CD4-positive, alpha-beta T cell (primary cell): ENCODE results near the gene ARID1A. TPM values are rescaled to one million over a fixed set of nuclear protein-coding genes. Genes with fewer than 3 reads are reported as not detected.

Source experiments
- ATAC-seq: fragments of 200-7000 bp; cut with Tn5 transposase; one replicate; pipeline ENCODE4 v1.10.0; 2022; ENCODE audit warnings: mild to moderate bottlenecking; ENCODE audit not compliant: poor library complexity
- CTCF ChIA-PET: fragments of 350-600 bp; sonication (Branson Sonifier 250); formaldehyde crosslinking; loops from one replicate; lab custom pipeline; 2021; ENCODE audit warnings: antibody characterized with exemption, inconsistent platforms; lab: Charles Lee
- POLR2A ChIA-PET: fragments of 350-600 bp; sonication (Branson Sonifier 250); formaldehyde crosslinking; loops from one replicate; lab custom pipeline; 2021; ENCODE audit warnings: antibody characterized with exemption, inconsistent platforms; lab: Charles Lee
- DNase-seq, 14 experiments: peaks; one replicate each; pipeline ENCODE4 v3.0.0-alpha.2; 2013 to 2020; ENCODE audit warnings: mixed read lengths in 2 of 14
- H3K27ac ChIP-seq, 2 donors: one replicate each; pipeline versions ENCODE4 v1.5.1 to v1.7.0; 2013; ENCODE audit warnings: low read length in 2 of 2, low read depth in 1 of 2, mild to moderate bottlenecking in 1 of 2
- H3K27me3 ChIP-seq, 2 experiments: 1 replicate in 1 of 2; 2 replicates in 1 of 2; pipeline versions ENCODE4 v1.6.1 to v1.7.0; 2013; ENCODE audit warnings: low read length in 2 of 2, control low read depth in 1 of 2, mild to moderate bottlenecking in 1 of 2, moderate library complexity in 1 of 2; ENCODE audit not compliant: insufficient read depth in 2 of 2, control insufficient read depth in 1 of 2
- H3K36me3 ChIP-seq: one replicate; pipeline ENCODE4 v1.6.1; 2013; ENCODE audit warnings: low read length, control low read depth; ENCODE audit not compliant: insufficient read depth
- H3K4me1 ChIP-seq: one replicate; pipeline ENCODE4 v1.6.1; 2013; ENCODE audit warnings: low read length, control low read depth; ENCODE audit not compliant: insufficient read depth
- H3K4me3 ChIP-seq: one replicate; pipeline ENCODE4 v1.5.1; 2013; ENCODE audit warnings: mild to moderate bottlenecking, low read length, moderate library complexity
- H3K9me3 ChIP-seq, 2 experiments: 1 replicate in 1 of 2; 2 replicates in 1 of 2; pipeline versions ENCODE4 v1.6.1 to v1.7.0; 2013; ENCODE audit warnings: low read length in 2 of 2, mild to moderate bottlenecking in 2 of 2, control low read depth in 1 of 2, moderate library complexity in 1 of 2; ENCODE audit not compliant: control insufficient read depth in 1 of 2, insufficient read depth in 1 of 2
- H3K27ac Mint-ChIP-seq: one replicate; pipeline ENCODE4 v1.8.0; 2020; ENCODE audit warnings: mixed read lengths
- H3K27me3 Mint-ChIP-seq: one replicate; pipeline ENCODE4 v1.8.0; 2021; ENCODE audit warnings: mixed read lengths
- H3K36me3 Mint-ChIP-seq: one replicate; pipeline ENCODE4 v1.8.0; 2021; ENCODE audit warnings: low read depth, mixed read lengths
- H3K4me1 Mint-ChIP-seq: one replicate; pipeline ENCODE4 v1.8.0; 2021; ENCODE audit warnings: low read depth, mixed read lengths
- H3K4me3 Mint-ChIP-seq: one replicate; pipeline ENCODE4 v1.8.0; 2020; ENCODE audit warnings: mild to moderate bottlenecking, mixed read lengths
- H3K9me3 Mint-ChIP-seq: one replicate; pipeline ENCODE4 v1.8.0; 2020; ENCODE audit warnings: mixed read lengths
- intact Hi-C, 2 experiments: fragments of 100-400 bp; cut with DNase I in 1 of 2; cut with micrococcal nuclease in 1 of 2; formaldehyde crosslinking; loops; one replicate each; pipeline versions ENCODE4 v1.15.1 to v1.9.0; 2023 to 2025; cut with DNase I, micrococcal nuclease
- total RNA-seq, 174 experiments: library from RNA in 2 of 174; stranded (reverse) in 2 of 174; gene quantifications; one replicate each; pipeline ENCODE4 v1.2.3 and lab custom pipeline; 2021 to 2026
- TF ChIP-seq, protein P1 (sequence below): fragments of 200-600 bp; IDR thresholded peaks from one replicate; pipeline ENCODE4 v1.8.0; 2022; ENCODE audit warnings: antibody characterized with exemption, mild to moderate bottlenecking

ARID1A gene
- total RNA-seq, 2 experiments from 2014 or later = 102 to 103 TPM

DNA sequence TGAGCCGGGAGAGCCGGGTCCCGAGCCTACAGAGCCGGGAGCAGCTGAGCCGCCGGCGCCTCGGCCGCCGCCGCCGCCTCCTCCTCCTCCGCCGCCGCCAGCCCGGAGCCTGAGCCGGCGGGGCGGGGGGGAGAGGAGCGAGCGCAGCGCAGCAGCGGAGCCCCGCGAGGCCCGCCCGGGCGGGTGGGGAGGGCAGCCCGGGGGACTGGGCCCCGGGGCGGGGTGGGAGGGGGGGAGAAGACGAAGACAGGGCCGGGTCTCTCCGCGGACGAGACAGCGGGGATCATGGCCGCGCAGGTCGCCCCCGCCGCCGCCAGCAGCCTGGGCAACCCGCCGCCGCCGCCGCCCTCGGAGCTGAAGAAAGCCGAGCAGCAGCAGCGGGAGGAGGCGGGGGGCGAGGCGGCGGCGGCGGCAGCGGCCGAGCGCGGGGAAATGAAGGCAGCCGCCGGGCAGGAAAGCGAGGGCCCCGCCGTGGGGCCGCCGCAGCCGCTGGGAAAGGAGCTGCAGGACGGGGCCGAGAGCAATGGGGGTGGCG is 371 bp downstream of the ARID1A start:
- Mint-ChIP-seq H3K36me3 (peaks cover 12% of the 10 kb centered on the region), H3K4me1 (peaks cover 31% of the 10 kb centered on the region), H3K27me3 (no peaks in the 10 kb centered on the region), H3K27ac (peak overlapping the region; percentile 74), H3K4me3 (peak overlapping the region; percentile 87), H3K9me3 (no peaks in the 10 kb centered on the region)
- peak; percentile 1 for ATAC-seq
- H3K27ac ChIP-seq = peak overlapping the region in 1 of 2 donors; percentile 88
- TF ChIP-seq, protein P1, sequence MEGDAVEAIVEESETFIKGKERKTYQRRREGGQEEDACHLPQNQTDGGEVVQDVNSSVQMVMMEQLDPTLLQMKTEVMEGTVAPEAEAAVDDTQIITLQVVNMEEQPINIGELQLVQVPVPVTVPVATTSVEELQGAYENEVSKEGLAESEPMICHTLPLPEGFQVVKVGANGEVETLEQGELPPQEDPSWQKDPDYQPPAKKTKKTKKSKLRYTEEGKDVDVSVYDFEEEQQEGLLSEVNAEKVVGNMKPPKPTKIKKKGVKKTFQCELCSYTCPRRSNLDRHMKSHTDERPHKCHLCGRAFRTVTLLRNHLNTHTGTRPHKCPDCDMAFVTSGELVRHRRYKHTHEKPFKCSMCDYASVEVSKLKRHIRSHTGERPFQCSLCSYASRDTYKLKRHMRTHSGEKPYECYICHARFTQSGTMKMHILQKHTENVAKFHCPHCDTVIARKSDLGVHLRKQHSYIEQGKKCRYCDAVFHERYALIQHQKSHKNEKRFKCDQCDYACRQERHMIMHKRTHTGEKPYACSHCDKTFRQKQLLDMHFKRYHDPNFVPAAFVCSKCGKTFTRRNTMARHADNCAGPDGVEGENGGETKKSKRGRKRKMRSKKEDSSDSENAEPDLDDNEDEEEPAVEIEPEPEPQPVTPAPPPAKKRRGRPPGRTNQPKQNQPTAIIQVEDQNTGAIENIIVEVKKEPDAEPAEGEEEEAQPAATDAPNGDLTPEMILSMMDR = no peak
- CTCF ChIA-PET = interaction anchor here (1.3 to 3.8 kb wide), 5 partner anchors 26 to 137 kb away, joined by 3 to 29 read pairs (median 6); no protein-coding TSS in a partner anchor
- no peaks in the 10 kb centered on the region for H3K27me3 ChIP-seq
- no peaks in the 10 kb centered on the region for H3K9me3 ChIP-seq
- peak overlapping the region; percentile 89 for H3K4me3 ChIP-seq
- DNase-seq = peak in 5 of 14 experiments; percentile 34 to 76 (median 52)
- POLR2A ChIA-PET = interaction anchor here (0.8 to 13.4 kb wide), 19 partner anchors 8 to 169 kb away, joined by 3 to 346 read pairs (median 5); partner anchors contain the start of gene PIGV
- peaks cover 46% of the 10 kb centered on the region for H3K4me1 ChIP-seq
- intact Hi-C loops = loop anchor here in 1 of 2 experiments (1.0 to 2.0 kb wide), 2 partner anchors 49 to 92 kb away; no protein-coding TSS in a partner anchor
- peaks cover 5% of the 10 kb centered on the region for H3K36me3 ChIP-seq

DNA sequence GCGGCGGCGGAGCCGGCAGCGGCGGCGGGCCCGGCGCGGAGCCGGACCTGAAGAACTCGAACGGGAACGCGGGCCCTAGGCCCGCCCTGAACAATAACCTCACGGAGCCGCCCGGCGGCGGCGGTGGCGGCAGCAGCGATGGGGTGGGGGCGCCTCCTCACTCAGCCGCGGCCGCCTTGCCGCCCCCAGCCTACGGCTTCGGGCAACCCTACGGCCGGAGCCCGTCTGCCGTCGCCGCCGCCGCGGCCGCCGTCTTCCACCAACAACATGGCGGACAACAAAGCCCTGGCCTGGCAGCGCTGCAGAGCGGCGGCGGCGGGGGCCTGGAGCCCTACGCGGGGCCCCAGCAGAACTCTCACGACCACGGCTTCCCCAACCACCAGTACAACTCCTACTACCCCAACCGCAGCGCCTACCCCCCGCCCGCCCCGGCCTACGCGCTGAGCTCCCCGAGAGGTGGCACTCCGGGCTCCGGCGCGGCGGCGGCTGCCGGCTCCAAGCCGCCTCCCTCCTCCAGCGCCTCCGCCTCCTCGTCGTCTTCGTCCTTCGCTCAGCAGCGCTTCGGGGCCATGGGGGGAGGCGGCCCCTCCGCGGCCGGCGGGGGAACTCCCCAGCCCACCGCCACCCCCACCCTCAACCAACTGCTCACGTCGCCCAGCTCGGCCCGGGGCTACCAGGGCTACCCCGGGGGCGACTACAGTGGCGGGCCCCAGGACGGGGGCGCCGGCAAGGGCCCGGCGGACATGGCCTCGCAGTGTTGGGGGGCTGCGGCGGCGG is 1.0 kb downstream of the ARID1A start:
- peaks cover 53% of the 10 kb centered on the region for H3K4me1 ChIP-seq
- TF ChIP-seq, protein P1 = no peak
- Mint-ChIP-seq H3K9me3 (no peaks in the 10 kb centered on the region), H3K36me3 (peaks cover 12% of the 10 kb centered on the region), H3K27me3 (no peaks in the 10 kb centered on the region), H3K27ac (peak overlapping the region; percentile 74), H3K4me3 (peak overlapping the region; percentile 87), H3K4me1 (peaks cover 31% of the 10 kb centered on the region)
- intact Hi-C loops = loop anchor here in 1 of 2 experiments (1.0 to 2.0 kb wide), 2 partner anchors 48 to 91 kb away; no protein-coding TSS in a partner anchor
- peak overlapping the region in 1 of 2 donors; percentile 88 for H3K27ac ChIP-seq
- ATAC-seq = peak; percentile 10
- H3K27me3 ChIP-seq = no peaks in the 10 kb centered on the region
- H3K4me3 ChIP-seq = peak overlapping the region; percentile 89
- POLR2A ChIA-PET = interaction anchor here (0.8 to 13.4 kb wide), 25 partner anchors 9 to 462 kb away, joined by 3 to 346 read pairs (median 5); partner anchors contain the start of genes HMGN2 and PIGV
- peak; percentile 45 to 88 (median 62) for DNase-seq
- H3K9me3 ChIP-seq = no peaks in the 10 kb centered on the region
- peaks cover 12% of the 10 kb centered on the region for H3K36me3 ChIP-seq
- CTCF ChIA-PET = interaction anchor here (0.6 to 3.8 kb wide), 9 partner anchors 9 to 708 kb away, joined by 3 to 29 read pairs (median 6); no protein-coding TSS in a partner anchor

DNA sequence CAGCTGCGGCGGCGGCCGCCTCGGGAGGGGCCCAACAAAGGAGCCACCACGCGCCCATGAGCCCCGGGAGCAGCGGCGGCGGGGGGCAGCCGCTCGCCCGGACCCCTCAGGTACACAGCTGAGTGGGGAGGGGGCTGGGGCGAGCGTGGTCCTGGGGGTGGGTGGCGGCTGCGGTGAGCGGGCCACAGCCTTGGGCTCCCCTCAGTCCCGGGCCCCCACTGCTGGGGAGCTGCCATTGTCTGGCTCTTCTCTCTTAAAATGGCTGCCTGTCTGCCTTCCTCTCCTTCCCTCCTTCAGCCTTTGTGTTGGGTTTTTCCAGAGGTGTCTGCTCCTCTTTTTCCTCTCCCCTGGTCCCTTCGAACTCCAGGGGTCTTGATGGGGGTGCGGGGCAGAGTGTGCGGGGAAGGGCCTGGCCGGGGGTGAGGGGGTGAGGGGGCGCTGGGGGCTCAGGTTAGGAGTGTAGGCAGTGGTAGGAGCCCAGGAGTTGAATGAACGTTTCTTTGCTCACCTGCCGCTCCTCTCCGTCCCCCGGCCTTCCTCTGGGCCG is 1.7 kb downstream of the ARID1A start:
- Histone ChIP-seq H3K4me3 (peak overlapping the region; percentile 89), H3K9me3 (no peaks in the 10 kb centered on the region), H3K27ac (peak overlapping the region; percentile 68 to 88), H3K4me1 (peaks cover 50% of the 10 kb centered on the region), H3K36me3 (peaks cover 13% of the 10 kb centered on the region), H3K27me3 (no peaks in the 10 kb centered on the region)
- H3K9me3 Mint-ChIP-seq = no peaks in the 10 kb centered on the region
- H3K4me1 Mint-ChIP-seq = peaks cover 25% of the 10 kb centered on the region
- no peak overlapping the region for H3K4me3 Mint-ChIP-seq
- intact Hi-C loops = loop anchor here in 1 of 2 experiments (2.0 kb wide), 1 partner anchor 47 kb away; no protein-coding TSS in a partner anchor
- TF ChIP-seq, protein P1 = no peak
- CTCF ChIA-PET = interaction anchor here (0.6 to 3.8 kb wide), 10 partner anchors 9 to 709 kb away, joined by 3 to 29 read pairs (median 6); no protein-coding TSS in a partner anchor
- no peak overlapping the region for H3K27ac Mint-ChIP-seq
- ATAC-seq (no peak), DNase-seq (peak in 8 of 14 experiments; percentile 8 to 55 (median 24))
- H3K27me3 Mint-ChIP-seq = no peaks in the 10 kb centered on the region
- POLR2A ChIA-PET = interaction anchor here (0.7 to 13.4 kb wide), 27 partner anchors 8 to 463 kb away, joined by 3 to 346 read pairs (median 5); partner anchors contain the start of genes HMGN2 and PIGV
- peaks cover 12% of the 10 kb centered on the region for H3K36me3 Mint-ChIP-seq
